NCI-H524 treated with DMSO at 0.1 percent for 48 hours (cell line): ENCODE measurements around the gene CACNA1A.

ENCODE experiments used
- DNase-seq: peaks from one replicate; lab custom pipeline; 2025; lab: John Stamatoyannopoulos, UW

CACNA1A gene

GRCh38 chr19:13309864-13310263 lies 196.4 kb downstream of the CACNA1A start:
- no peak for DNase-seq

DNA sequence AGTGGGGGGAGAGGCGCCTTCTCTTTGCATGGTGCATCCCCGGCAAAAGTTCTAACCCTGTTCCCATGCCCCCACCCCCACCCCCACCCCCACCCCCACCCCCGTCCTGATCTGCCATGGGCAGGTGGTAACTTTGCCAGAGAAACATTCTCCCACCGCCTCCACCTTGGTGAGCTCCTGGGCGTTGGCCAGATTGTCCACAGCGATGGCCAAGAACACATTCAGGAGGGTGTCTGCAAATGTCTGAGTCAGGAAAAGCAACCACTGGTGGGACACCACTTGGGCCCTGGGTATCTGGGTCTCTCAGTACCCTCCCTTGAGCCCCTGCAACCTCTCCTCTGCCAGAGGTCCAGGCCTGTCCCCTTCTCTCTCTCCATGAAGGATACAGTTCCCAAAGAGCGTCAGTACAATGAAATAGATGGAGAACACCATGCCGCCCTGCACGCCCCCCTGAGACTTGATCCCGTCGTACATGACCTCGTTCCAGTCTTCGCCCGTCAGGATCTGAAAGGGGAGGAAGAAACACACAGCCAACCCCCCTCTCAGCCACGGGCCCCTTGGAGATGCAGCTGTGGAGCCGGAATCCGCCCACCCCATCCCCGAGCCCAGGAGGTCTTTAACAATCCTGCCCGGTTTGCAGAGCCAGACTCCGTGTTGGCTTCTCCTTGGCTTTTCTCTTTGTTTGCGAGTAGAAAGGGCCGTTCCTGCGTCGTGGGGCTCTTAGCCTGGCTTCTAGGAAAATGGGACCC lies 202.7 kb downstream of the CACNA1A start:
- no peak for DNase-seq

DNA sequence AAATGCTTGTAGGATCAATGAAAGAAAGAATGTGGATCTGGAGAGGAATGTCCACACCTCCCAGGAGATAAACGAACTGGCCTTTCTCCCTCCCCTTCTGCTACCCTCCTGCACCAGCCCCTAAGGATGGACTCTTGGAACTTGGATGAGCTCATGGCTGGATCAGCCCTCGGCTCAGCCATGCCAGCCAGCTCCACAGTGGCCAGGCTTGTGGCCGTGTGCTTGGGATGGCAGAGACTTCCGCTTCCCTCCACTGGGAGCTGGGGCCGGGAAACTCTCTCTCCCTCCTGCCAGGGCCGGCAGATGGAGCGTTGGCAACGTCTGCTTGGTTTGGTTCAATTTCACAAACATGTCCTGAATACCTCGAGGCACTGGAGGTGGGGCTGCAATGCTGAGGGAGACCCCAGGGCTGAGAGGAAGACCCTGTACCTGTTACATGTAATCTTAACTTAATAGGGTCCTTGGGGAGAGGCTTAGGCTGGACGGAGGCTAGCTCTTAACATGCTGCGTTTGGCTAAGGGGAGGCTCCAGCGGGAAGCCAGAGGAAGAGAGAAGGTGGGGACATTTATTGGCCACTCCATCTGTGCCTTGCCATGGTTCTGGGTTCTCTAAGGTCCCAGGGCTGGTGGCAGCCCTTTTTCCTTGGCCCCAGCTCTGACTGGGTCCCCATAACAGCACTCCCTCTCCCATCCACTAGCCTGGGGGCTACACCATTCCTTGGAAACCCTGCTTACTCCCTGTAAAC lies 203.6 kb downstream of the CACNA1A start:
- no peak for DNase-seq

- no peak for DNase-seq
These were observed 204.5 kb downstream of the CACNA1A start for GRCh38 chr19:13301627-13302334.

GRCh38 chr19:13300421-13301030 lies 205.8 kb downstream of the CACNA1A start:
- DNase-seq = no peak

GRCh38 chr19:13299838-13300237 lies 206.4 kb downstream of the CACNA1A start:
- DNase-seq = no peak

DNA sequence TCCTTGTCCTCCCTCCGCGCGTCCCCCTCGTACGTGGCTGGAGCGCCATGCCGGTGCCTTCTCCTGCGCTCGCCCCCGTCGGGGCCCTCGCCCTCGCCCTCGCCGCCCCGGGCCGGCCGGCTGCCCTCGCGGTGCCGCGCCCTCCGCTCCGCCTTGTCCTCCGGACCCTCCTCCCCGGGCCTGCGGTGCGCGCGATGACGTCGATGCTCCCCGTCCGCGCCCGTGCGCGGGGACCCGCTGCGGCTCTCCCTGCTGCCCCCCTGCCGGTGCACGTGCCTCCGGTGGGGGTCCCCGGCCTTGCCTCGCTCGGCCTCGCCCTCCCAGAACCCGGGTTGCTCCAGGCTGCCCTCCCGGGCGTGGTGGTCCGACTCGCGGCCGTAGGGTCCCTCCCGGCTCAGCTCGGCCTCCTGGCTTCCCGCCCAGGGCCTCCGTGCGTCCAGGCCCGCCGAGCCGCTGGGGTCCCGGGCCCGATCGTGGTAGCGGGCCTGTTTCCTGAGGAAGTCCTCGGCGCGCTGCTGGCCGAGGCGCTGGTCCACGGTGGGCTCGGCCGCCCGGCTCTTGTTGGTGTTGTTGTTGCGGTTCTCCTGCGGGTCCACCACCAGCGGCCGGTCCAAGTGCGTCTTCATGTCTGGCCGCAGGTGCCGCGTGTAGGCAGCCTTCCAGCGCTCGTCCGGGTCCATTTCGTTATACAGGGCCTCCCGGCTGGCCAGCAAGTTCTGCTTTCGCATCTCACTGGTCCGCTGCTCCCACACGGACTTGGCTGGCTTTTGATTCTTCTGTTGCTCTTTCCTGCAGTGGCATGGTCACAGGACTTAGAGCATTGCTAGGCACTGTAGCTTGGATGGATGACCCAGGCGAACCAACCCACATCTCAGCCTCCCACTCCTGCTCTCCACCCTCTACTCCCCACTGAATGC lies 207.5 kb downstream of the CACNA1A start:
- no peak for DNase-seq

GRCh38 chr19:13297023-13297422 lies 209.3 kb downstream of the CACNA1A start:
- DNase-seq = no peak

DNA sequence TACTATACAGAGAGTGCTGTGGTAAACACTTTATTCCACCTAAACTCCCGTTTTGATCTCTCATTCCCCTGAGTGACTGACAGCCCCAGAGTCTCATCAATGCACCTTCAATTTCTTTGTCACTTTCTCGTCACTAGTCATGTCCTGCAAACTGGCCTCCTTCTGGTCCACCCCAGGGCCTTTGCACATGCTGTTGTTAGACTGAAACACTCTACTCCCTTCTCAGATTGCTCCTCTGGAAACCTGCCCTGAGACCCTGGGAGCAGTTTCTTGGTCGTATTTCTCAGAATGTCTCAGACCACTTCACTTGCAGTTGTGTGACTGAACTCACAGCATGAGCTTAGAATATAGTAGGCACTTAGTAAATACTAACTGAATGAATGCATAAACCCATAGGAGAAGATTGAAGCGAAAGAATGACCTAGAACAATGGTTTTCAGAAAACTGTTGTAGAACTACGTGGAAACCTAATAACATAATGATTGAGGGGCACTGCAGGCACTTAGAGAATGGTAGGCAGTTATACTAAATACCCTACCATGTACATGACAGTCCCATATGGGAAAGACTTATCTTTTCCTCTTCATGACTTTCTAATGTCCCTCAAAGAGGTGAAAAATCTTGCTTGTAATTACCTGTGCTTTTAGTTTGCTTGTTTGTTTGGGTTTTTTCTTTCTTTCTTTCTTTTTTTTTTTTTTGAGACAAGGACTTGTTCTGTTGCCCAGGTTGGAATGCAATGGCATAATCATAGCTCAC lies 211.3 kb downstream of the CACNA1A start:
- no peak for DNase-seq

GRCh38 chr19:13291913-13292312 lies 214.4 kb downstream of the CACNA1A start:
- no peak for DNase-seq

DNA sequence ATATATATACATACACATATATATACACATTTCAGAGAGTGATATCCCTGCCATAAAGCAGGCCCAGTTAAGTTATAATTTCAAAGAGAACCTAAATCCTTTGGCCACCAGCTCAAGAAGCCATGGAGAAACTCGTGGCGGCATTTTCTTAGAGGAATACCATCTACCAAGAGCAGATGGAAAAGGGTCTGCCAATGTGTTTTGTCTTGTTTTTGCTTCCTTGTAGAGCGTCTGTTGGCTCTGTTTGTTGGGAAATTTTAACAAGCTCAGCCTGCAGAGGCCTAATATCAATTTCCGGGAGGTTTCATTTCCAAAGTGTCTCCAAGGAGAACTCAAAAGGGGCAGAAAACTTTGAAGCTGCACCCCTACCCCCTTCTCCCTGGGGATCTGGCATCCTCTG lies 215.5 kb downstream of the CACNA1A start:
- DNase-seq = no peak

GRCh38 chr19:13289295-13289694 lies 217.0 kb downstream of the CACNA1A start:
- DNase-seq = no peak

DNA sequence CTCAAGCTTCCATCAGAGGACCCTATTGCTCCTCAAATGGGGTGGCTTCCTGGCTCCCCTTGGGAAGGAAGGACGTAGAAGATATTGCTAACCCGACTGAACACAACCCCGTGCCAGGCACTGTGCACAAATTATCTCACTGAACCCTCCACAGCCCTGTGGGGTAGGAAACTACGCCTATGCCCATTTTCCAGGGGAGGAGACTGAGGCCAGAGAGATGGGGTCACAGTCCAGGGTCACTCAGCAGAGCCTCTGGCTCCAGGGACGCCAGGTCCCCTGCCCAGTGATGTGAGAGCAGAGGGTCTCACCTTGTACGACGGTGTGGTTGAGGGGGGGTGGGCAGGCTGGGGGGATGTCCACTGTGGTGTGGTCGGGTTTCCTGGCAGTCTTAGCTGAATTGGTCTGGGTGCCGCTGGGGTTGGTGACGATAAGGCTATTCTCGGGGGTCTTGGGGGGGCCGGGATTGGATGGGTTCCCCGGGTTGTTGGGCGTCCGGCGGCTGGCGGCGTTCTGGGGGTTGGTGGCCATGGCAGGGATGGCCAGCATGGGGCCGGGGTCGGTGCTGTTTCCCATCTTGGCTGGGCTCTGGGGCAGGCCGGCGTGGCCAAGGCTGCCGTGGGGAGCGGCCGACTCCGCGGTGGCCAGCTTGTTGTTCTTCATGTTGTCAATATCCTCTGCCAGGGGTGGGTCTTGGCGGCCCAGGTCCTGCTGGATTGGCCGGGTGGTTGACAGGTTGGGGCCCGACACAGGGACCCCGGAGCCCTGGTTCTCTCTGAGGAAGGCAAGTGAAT lies 219.9 kb downstream of the CACNA1A start:
- DNase-seq = no peak

DNA sequence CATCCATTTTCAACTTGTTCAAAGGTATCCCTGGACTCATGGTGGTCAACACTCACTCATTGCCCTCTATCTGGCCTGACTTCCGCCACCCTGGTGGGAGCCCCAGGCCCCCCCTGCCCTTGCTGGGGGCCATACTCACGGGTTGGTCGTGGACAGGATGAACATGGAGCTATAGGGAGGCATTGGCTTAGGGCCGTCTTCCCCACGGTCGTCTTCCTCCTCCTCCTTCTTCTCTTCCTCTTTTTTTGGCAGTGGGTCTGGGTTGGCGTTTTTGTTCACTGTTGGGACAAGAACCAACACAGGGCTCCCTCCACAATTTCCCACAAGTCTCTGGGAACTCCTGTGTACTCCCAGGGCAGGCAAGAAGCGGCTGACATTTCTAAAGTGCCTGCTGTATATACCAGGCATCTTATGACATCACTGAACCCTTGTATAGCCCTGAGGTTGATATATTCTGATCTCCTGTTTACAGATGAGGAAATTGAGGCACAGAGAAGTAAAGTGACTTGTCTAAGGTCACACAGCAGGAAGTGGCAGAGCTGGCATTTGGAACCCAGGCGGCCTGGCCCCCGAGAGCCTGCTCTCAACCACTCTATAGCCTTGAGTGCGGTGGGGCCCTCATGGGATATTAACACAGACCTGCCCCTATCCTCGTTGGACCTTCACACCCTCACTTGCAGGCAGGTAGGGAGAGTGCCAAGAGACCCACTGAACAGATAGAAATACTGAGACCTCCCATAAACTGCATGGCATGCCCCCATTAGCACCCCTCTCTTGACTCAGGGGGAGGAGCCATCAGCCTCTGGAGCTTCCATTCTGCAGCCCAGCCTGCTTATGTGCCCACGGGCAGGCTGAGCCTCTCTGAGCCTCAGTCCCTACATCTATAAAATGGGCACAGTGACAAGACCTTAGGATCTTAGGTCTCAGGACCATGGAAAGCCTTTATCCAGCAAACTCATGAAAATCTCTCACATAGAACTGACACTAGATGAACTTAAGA lies 221.1 kb downstream of the CACNA1A start:
- DNase-seq = no peak

GRCh38 chr19:13283871-13284270 lies 222.4 kb downstream of the CACNA1A start:
- DNase-seq = no peak

DNA sequence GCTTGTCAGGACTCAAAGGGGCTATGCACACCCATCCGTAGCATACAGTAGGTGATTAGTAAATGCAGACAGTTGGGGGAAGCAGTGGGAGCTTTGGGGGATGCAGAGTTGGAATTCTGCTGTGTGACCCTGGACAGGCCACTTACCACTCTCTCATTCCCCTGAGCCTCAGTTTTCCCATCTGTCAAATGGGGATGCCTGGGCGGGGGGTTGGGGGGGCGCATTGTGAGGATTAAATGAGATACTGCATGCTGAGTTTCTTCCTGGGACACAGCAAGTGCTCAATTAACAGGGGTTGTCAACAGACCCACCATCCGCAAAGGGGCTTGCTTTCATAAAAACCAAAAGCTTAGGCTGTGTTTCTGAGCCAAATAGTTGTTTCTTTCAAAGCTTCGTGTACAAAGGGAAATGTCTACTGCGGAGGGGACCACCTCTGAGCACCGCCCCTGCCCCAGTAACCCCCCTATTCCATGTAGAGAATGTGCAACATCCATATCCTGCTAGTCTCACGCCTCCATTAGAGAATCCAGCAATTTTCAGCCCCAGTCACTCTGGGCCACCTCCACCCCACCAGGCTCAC lies 223.7 kb downstream of the CACNA1A start:
- DNase-seq = no peak

DNA sequence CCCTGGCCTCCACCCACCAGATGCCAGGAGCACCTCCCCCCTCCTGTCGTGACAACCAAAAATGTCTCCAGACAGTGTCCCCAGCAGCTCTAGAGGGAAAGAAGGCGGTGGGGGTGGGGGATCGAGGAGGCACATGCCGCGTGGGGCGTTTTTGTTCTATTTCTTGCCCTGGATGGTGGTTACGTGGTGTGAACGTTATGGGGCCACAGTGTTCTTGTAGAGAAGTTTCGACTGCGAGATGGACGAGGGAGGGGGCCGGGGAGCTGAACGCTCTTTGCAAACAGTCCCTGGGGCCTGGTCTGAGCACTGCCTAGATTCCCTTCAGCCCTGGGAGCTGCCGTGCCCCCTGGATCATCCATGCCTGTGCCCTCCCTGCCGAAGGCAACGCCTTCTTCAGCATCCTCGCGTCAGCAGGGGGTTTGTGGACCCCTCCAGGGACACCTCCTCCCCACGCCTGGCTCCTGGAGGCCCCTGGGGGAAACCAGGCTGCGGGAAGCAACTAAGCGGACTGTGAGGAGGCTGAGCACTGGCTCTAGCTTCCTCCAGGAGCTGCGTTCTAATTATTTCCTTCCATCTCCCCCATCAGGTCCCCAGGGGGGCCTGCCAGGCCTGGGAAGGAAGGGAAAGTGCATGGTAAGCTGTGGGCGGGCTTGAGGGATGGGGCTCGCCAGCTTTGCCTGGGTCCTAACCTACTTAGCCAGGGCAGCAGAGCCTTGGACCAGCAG lies 224.6 kb downstream of the CACNA1A start:
- no peak for DNase-seq
